HCT116 (cell line): ENCODE results near the gene ROR2. TPM values are rescaled to one million over a fixed set of nuclear protein-coding genes. Genes with fewer than 3 reads are reported as not detected.

Experiments used
- ATAC-seq: fragments of 200-7000 bp; cut with Tn5 transposase; 2 replicates; pipeline ENCODE4 v1.9.1; 2020; ENCODE audit warnings: mild to moderate bottlenecking, moderate library complexity
- BruUV-seq: library from RNA; stranded (reverse); fragments of 400-500 nt; replicated peaks from 2 replicates; lab custom pipeline; 2021; lab: Mats Ljungman, UMichigan
- CTCF ChIA-PET: fragments of 300-600 bp; sonication (Branson Sonifier 250); formaldehyde crosslinking; loops from one replicate; lab custom pipeline; 2021; ENCODE audit warnings: antibody characterized with exemption; lab: Charles Lee
- POLR2A ChIA-PET: fragments of 300-600, 350-600 bp; sonication (Branson Sonifier 250); formaldehyde crosslinking; loops from one replicate; lab custom pipeline; 2021; ENCODE audit warnings: antibody characterized with exemption; lab: Charles Lee
- RAD21 ChIA-PET, 2 experiments: fragments of 300-600 bp; sonication (Branson Sonifier 250); formaldehyde crosslinking; loops; one replicate each; lab custom pipeline; 2023; ENCODE audit warnings: low total read pairs in 2 of 2; ENCODE audit not compliant: uncharacterized antibody in 2 of 2, unreplicated experiment in 2 of 2, low non-redundant PET in 1 of 2; lab: Charles Lee
- DNase-seq: peaks from one replicate; pipeline ENCODE4 v3.0.0-alpha.2; 2010; ENCODE audit warnings: low read depth, low spot score
- H2AFZ ChIP-seq: fragments of 200-600 bp; shearing (Covaris generic), sonication (generic); 2 replicates; pipeline ENCODE4 v1.6.1; 2017; ENCODE audit warnings: low read depth, mixed run types, mixed read lengths, antibody characterized with exemption, low read length; ENCODE audit not compliant: poor library complexity, severe bottlenecking
- H3K27ac ChIP-seq: 2 replicates; pipeline ENCODE4 v1.5.1; 2012; ENCODE audit warnings: low read depth, low read length
- H3K27me3 ChIP-seq: fragments of 200-600 bp; sonication (generic); 2 replicates; pipeline ENCODE4 v1.6.1; 2016; ENCODE audit warnings: mixed run types, low read length, mixed read lengths; ENCODE audit not compliant: insufficient read depth
- H3K36me3 ChIP-seq, 2 experiments: fragments of 200-500 bp in 1 of 2; fragments of 200-600 bp in 1 of 2; sonication (Bioruptor generic) in 1 of 2; sonication (generic) in 1 of 2; 2 replicates each; pipeline versions ENCODE4 v1.5.1 to v1.6.1; 2014 to 2016; ENCODE audit warnings: low read length in 2 of 2, inconsistent platforms in 1 of 2, mixed read lengths in 1 of 2, mixed run types in 1 of 2; ENCODE audit not compliant: insufficient read depth in 2 of 2, control insufficient read depth in 1 of 2
- H3K4me1 ChIP-seq, 2 experiments: fragments of 200-600 bp in 1 of 2; sonication (generic) in 1 of 2; 2 replicates each; pipeline versions ENCODE4 v1.5.1 to v1.6.1; 2012 to 2017; ENCODE audit warnings: low read length in 2 of 2, inconsistent platforms in 1 of 2, mild to moderate bottlenecking in 1 of 2, mixed read lengths in 1 of 2, mixed run types in 1 of 2, moderate library complexity in 1 of 2; ENCODE audit not compliant: insufficient read depth in 2 of 2, control insufficient read depth in 1 of 2
- H3K4me2 ChIP-seq: fragments of 200-600 bp; sonication (generic); 2 replicates; pipeline ENCODE4 v1.6.1; 2017; ENCODE audit warnings: mixed run types, low read length, mixed read lengths
- H3K4me3 ChIP-seq, 2 experiments: fragments of 200-600 bp in 1 of 2; sonication (generic) in 1 of 2; replicated peaks in 1 of 2; 2 replicates each; pipeline ENCODE4 v1.5.1; 2011 to 2016; ENCODE audit warnings: low read length in 2 of 2, control low read depth in 1 of 2, low read depth in 1 of 2, mild to moderate bottlenecking in 1 of 2, mixed read lengths in 1 of 2, mixed run types in 1 of 2
- H3K79me2 ChIP-seq: fragments of 200-600 bp; sonication (generic); 2 replicates; pipeline ENCODE4 v1.6.1; 2017; ENCODE audit warnings: mild to moderate bottlenecking, mixed run types, low read length, moderate library complexity, mixed read lengths; ENCODE audit not compliant: insufficient read depth
- H3K9ac ChIP-seq: fragments of 200-600 bp; sonication (generic); 2 replicates; pipeline ENCODE4 v1.6.1; 2016; ENCODE audit warnings: low read length, mixed read lengths
- H3K9me2 ChIP-seq: fragments of 200-600 bp; sonication (generic), shearing (Covaris generic); 2 replicates; pipeline ENCODE4 v1.6.1; 2017; ENCODE audit warnings: mixed run types, mild to moderate bottlenecking, moderate library complexity; ENCODE audit not compliant: insufficient read depth
- H3K9me3 ChIP-seq, 2 experiments: fragments of 200-500 bp in 1 of 2; fragments of 200-600 bp in 1 of 2; sonication (Bioruptor generic) in 1 of 2; sonication (generic) in 1 of 2; 2 replicates each; pipeline ENCODE4 v1.6.1; 2014 to 2017; ENCODE audit warnings: low read length in 2 of 2, mixed read lengths in 2 of 2, inconsistent platforms in 1 of 2, low read depth in 1 of 2, mild to moderate bottlenecking in 1 of 2, mixed run types in 1 of 2, moderate library complexity in 1 of 2; ENCODE audit not compliant: control insufficient read depth in 1 of 2, insufficient read depth in 1 of 2
- H4K20me1 ChIP-seq: fragments of 200-600 bp; sonication (generic), shearing (Covaris generic); 2 replicates; pipeline ENCODE4 v1.6.1; 2017; ENCODE audit warnings: mixed run types, mild to moderate bottlenecking, moderate library complexity; ENCODE audit not compliant: insufficient read depth
- CEBPB ChIP-seq: IDR thresholded peaks from 2 replicates; pipeline ENCODE4 v1.6.1; 2012; ENCODE audit warnings: low read depth
- CTCF ChIP-seq, 3 experiments: fragments of 200-600 bp in 1 of 3; sonication (generic) in 1 of 3; IDR thresholded peaks in 2 of 3; conservative IDR thresholded peaks in 1 of 3; 2 replicates each; pipeline ENCODE4 v1.5.1; 2012 to 2017; ENCODE audit warnings: low read depth in 2 of 3, low read length in 2 of 3, antibody characterized with exemption in 1 of 3, borderline replicate concordance in 1 of 3, control low read depth in 1 of 3, mild to moderate bottlenecking in 1 of 3, mixed read lengths in 1 of 3, mixed run types in 1 of 3, moderate library complexity in 1 of 3; ENCODE audit not compliant: insufficient read depth in 1 of 3
- EGR1 ChIP-seq: IDR thresholded peaks from 2 replicates; pipeline ENCODE4 v1.6.1; 2012; ENCODE audit warnings: low read depth
- EZH2 ChIP-seq: fragments of 200-600 bp; sonication (generic); IDR thresholded peaks from 2 replicates; pipeline ENCODE4 v1.6.1; 2017; ENCODE audit warnings: antibody characterized with exemption, mixed run types
- REST ChIP-seq: IDR thresholded peaks from 2 replicates; pipeline ENCODE4 v1.6.1; 2012; ENCODE audit warnings: low read depth
- intact Hi-C: fragments of 100-400 bp; cut with micrococcal nuclease; formaldehyde crosslinking; loops from 2 replicates; pipeline ENCODE4 v1.10.0; 2022
- total RNA-seq: library from RNA; stranded (reverse); gene quantifications from one replicate; pipeline ENCODE4 v1.2.1, GENCODE V29; 2021; ENCODE audit not compliant: unreplicated experiment

ROR2 gene
- total RNA-seq, 1 experiment from 2014 or later: 15.7 TPM

- Histone ChIP-seq H3K9me2 (no peaks in the 10 kb centered on the region), H3K36me3 (no peaks in the 10 kb centered on the region), H3K9me3 (no peaks in the 10 kb centered on the region), H4K20me1 (no peaks in the 10 kb centered on the region), H3K4me1 (peaks cover 0 to 8% of the 10 kb centered on the region in 2 experiments; a peak in 1 of 4 replicates), H3K27ac (no peak overlapping the region), H3K9ac (no peak overlapping the region), H3K4me2 (no peak overlapping the region), H3K4me3 (no peak overlapping the region), H3K27me3 (no peaks in the 10 kb centered on the region), H3K79me2 (no peaks in the 10 kb centered on the region), H2AFZ (no peak overlapping the region)
- BruUV-seq: no TSS peak
- no peak for ATAC-seq
- intact Hi-C loops: no loop called here
- POLR2A ChIA-PET: no interaction called here
- RAD21 ChIA-PET: no interaction called here
- TF ChIP-seq EZH2 (no peak), EGR1 (no peak), CTCF (IDR thresholded peaks at IDR 0.05 in 2 of 3, conservative IDR thresholded peaks at IDR 0.05 in 1 of 3; ENCODE audit: borderline replicate concordance in 1 of 3, insufficient read depth in 1 of 3, low read depth in 2 of 3, low read length in 2 of 3) (no peak), CEBPB (no peak), REST (no peak)
- CTCF ChIA-PET: no interaction called here
- DNase-seq: no peak
Measured at GRCh38 chr9:91857291-91858212, 92.5 kb downstream of the ROR2 start.
